Measurements from ENCODE around the gene TENM3.
"Not testable (repeated sequence)": the region's sequence is repeated elsewhere in the genome, so short reads cannot be mapped to it uniquely, and the experiment has no call there.

Gene TENM3

DNA sequence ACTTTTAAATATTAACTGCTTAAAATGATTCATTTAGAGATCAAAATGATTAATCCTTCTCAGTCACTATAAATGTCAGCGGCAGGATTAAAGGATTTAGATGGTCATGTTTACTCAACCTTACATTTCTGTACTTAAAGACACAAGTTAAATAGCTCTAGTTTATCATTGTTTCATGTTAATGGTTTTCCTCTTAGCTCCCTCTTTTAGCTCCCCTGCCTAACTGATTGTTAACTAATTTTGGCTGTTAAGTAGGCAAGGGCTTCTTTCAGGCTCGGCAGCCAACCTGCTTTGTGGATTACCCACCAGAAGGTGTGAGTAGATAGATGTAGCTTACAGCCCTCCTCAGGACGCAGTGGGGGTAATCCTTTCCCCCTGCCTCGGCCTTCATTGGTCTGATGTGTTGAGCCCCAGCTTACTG is 96.0 kb downstream of the TENM3 start:
- no peak for DNase-seq (ENCODE audit: low spot score)

DNA sequence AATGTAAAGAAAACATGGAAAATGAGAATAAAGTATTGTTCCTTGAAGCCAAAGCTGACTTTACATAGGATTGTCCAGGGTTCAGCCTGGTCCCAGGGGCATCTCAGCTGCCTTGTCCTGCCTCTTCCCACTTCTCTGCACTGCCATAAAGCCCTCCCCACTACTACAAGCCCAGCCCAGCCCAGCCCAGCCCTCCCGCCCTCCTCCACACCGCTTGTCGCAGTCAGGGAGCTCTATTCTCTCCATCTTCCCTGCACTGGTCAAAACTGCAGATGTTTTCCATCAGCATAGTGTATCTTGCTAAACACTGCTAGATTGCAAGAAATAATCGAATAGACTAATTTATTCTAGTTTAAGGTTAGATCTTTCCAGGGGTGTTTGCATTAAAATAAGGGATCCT is 100.3 kb downstream of the TENM3 start:
- no peak for DNase-seq (ENCODE audit: low spot score)

DNA sequence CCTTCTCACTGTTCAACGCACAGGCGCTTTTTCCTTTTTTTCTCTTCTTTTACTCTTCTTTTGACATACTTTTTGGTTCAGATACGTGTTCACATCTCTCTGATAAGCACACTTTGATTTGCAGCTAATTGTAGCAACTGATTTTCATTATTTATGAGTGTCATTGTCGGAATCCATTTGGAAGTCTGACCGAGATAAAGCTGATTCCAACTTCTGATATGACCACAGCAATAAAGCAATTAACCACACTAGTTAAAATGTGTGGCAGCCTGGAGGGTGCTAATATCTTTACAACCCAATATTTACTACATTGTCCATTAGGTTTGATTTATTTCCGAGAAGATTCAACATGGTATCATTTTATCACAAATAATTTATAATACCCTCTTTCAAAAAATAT is 101.8 kb downstream of the TENM3 start:
- DNase-seq (ENCODE audit: low spot score): no peak

GRCh38 chr4:182346250-182346649 is 103.0 kb downstream of the TENM3 start:
- no peak for DNase-seq (ENCODE audit: low spot score)

- DNase-seq (ENCODE audit: low spot score): no peak
Observed at GRCh38 chr4:182346675-182347375, 103.6 kb downstream of the TENM3 start.

DNA sequence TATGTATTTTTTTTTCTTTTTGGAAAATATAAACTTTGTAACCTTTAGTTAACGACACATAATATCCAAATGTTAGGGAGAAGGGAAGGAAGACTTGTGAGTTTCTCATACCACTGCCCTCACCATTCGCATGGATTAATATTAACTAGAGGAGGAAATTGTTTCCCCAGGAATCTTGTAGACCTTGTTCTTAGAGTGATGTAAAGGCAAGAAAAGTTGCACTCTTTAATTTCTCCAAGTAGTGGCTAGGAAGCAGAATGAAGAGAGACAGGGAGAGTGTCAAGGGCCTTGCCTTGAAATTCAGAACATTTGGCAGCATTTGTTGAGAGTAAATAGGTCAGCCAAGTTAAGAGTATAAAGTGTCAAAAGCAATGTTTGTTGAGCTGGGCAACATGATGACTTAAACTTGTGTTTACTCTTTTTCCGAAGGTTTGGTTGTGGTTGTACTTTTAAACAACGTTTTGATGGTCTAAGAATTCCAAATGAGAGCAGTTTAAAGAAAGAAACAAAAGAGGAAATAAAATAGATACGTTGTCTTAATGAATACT is 105.7 kb downstream of the TENM3 start:
- no peak for DNase-seq (ENCODE audit: low spot score)

GRCh38 chr4:182350041-182350440 is 106.8 kb downstream of the TENM3 start:
- no peak for DNase-seq (ENCODE audit: low spot score)

DNA sequence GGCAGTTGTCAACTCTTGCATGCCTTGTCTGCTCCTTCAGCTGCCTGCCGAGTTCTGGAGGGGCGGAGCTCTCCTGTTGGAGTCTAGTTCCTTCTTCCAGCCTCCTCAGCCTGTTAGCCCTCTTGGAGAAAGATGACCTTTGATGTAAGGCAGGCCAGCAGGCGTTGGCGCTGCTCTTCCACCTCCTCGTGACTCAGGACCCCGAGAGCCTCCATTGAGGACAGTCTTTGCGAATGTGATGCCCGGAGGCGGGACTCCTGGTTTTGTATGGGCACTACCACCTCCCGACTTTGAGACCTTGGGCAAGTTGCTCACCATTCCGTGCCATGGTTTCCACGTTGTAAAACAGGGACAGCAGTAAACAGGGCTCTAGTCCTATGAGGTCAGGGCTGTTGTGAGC is 108.3 kb downstream of the TENM3 start:
- DNase-seq (ENCODE audit: low spot score): no peak

- no peak for DNase-seq (ENCODE audit: low spot score)
Observed at GRCh38 chr4:182354106-182354505, 110.9 kb downstream of the TENM3 start.

GRCh38 chr4:182354867-182355266 is 111.7 kb downstream of the TENM3 start:
- peak; percentile 14 for DNase-seq (ENCODE audit: low spot score)

- no peak for DNase-seq (ENCODE audit: low spot score)
Observed at GRCh38 chr4:182367153-182367552, 124.0 kb downstream of the TENM3 start.

GRCh38 chr4:182369211-182369610 is 126.0 kb downstream of the TENM3 start:
- no peak for DNase-seq (ENCODE audit: low spot score)

- DNase-seq (ENCODE audit: low spot score): no peak
Observed at GRCh38 chr4:182370491-182370890, 127.3 kb downstream of the TENM3 start.

- no peak for DNase-seq (ENCODE audit: low spot score)
Observed at GRCh38 chr4:182380771-182381181, 137.6 kb downstream of the TENM3 start.

- DNase-seq (ENCODE audit: low spot score): no peak
Observed at GRCh38 chr4:182382941-182383340, 139.7 kb downstream of the TENM3 start.

DNA sequence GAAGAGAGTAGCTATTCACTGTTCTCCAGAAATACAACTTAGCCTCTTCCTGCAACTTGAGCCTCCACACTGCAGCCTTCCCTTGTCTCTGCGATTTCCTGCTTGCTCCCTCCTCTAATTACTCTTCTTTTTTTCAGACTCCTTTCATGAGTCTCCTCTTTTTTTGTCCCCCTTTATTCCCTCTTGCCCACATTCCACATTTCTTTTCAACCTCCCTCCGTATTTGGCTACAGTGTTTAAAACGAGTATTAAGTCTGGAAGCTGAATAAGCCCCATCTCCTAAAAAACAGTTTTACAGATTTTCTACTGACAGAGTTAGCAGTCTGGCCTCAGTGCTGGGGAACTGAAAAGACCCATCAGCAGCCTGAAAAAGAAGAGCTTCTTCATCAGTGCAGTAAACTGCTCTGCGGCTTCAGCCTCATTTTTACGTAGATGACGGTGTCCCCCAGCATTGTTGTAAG is 141.5 kb downstream of the TENM3 start:
- no peak for DNase-seq (ENCODE audit: low spot score)

DNA sequence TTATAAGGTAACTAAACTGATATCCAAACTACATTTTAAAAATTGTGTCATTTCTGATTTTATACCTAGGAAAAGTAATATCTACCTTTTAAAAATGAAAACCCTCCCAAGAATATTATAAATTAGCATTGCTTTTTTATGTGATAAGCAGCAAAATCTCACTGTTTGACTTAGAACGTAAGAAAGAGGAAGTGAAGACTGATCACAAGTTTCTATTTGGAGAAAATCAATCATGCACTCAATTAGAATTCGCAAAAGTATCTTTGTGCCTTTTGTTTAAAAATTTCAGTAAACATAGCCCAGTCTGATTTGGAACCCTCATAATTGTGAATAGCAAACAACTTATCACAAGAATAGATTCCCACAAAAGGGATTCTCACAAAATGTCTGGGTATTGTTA is 142.7 kb downstream of the TENM3 start:
- no peak for DNase-seq (ENCODE audit: low spot score)

DNA sequence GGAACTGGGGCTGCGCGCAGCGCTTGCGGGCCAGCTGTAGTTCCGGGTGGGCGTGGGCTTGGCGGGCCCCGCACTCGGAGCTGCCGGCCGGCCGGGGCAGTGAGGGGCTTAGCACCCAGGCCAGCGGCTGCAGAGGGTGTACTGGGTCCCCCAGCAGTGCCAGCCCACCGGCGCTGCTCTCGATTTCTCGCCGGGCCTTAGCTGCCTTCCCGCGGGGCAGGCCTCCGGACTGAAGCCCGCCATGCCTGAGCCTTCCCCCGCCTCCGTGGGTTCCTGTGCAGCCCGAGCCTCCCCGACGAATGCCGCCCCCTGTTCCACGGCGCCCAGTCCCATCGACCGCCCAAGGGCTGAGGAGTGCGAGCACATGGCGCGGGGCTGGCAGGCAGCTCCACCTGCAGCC is 143.4 kb downstream of the TENM3 start:
- not testable (repeated sequence) for DNase-seq (ENCODE audit: low spot score)

- DNase-seq (ENCODE audit: low spot score): no peak
Observed at GRCh38 chr4:182391111-182391684, 148.0 kb downstream of the TENM3 start.

DNA sequence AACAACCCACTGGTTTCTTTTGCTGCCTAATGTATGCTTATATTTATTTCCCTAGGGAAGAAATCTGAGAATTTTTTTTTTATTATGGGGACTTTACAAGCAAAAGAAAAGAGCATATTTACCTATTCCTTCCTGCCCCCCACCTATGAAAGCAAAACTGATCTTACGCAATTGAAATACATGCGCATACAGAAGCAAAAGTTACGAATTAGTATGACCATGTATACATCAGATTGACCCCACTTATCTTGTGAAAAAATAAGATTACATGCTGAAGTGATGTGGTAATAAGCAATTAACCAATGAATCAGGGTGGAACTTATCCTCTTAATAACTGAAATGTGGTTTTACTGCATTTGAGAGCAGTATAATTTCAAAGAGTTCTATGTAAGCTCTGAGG is 151.0 kb downstream of the TENM3 start:
- DNase-seq (ENCODE audit: low spot score): no peak

- DNase-seq (ENCODE audit: low spot score): no peak
Observed at GRCh38 chr4:182400081-182400480, 156.9 kb downstream of the TENM3 start.

GRCh38 chr4:182400790-182401189 is 157.6 kb downstream of the TENM3 start:
- no peak for DNase-seq (ENCODE audit: low spot score)

GRCh38 chr4:182404376-182404775 is 161.2 kb downstream of the TENM3 start:
- no peak for DNase-seq (ENCODE audit: low spot score)

DNA sequence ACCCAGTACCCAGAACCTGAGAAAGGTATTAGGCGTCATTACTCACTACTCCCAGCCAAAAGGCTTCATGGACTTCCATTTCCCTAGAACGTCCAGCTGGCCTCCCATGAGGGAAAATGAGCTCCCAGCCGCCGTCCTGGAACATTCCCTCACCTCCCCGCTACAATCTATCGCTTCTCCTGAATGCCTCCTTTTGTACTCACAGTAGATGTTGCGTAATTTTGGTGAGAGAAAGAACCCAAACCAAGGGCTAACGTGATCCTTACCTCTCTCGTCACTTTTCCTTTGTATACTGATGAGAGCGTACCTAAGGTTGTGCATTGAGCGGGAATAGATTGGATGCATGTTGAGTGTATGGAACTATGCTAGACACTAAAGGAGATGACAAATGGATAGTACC is 161.9 kb downstream of the TENM3 start:
- DNase-seq (ENCODE audit: low spot score): no peak

All from AG20443 (cell line).